Heart left ventricle (tissue), 16 donors: ENCODE results near the gene SKIC3. TPM values are rescaled to one million over a fixed set of nuclear protein-coding genes. Genes with fewer than 3 reads are reported as not detected.

ENCODE experiments used
- ATAC-seq, 4 donors: fragments of 200-7000 bp; cut with Tn5 transposase; one replicate each; pipeline ENCODE4 v1.9.1; 2020 to 2022; ENCODE audit warnings: moderate library complexity in 4 of 4, mild to moderate bottlenecking in 3 of 4, moderate number of reproducible peaks in 1 of 4
- DNase-seq, 5 donors: peaks; one replicate each; pipeline ENCODE4 v3.0.0-alpha.2; 2020
- H3K27ac ChIP-seq, 12 donors: fragments of 200-600 bp; sonication (generic) in 4 of 12; one replicate each; pipeline versions ENCODE4 v1.5.0 to v1.8.0; 2016 to 2022; ENCODE audit warnings: mild to moderate bottlenecking in 2 of 12
- H3K27me3 ChIP-seq, 9 donors: fragments of 200-600 bp; sonication (generic) in 2 of 9; one replicate each; pipeline versions ENCODE4 v1.5.1 to v1.8.0; 2016 to 2022; ENCODE audit warnings: mild to moderate bottlenecking in 3 of 9
- H3K36me3 ChIP-seq, 9 donors: fragments of 200-600 bp; sonication (generic) in 2 of 9; one replicate each; pipeline versions ENCODE4 v1.5.0 to v1.8.0; 2018 to 2022; ENCODE audit warnings: mild to moderate bottlenecking in 2 of 9
- H3K4me1 ChIP-seq, 12 donors: fragments of 200-600 bp; sonication (generic) in 4 of 12; one replicate each; pipeline versions ENCODE4 v1.5.0 to v1.8.0; 2016 to 2022; ENCODE audit warnings: mild to moderate bottlenecking in 3 of 12
- H3K4me3 ChIP-seq, 12 donors: fragments of 200-600 bp; sonication (generic) in 4 of 12; one replicate each; pipeline versions ENCODE4 v1.5.0 to v1.8.0; 2017 to 2022; ENCODE audit warnings: mild to moderate bottlenecking in 9 of 12, moderate library complexity in 4 of 12
- H3K9me3 ChIP-seq, 12 donors: fragments of 200-600 bp; sonication (generic) in 4 of 12; one replicate each; pipeline versions ENCODE4 v1.5.0 to v1.8.0; 2016 to 2022; ENCODE audit warnings: mild to moderate bottlenecking in 1 of 12
- POLR2A ChIP-seq, 2 donors: fragments of 450-650 bp; IDR thresholded peaks; one replicate each; pipeline ENCODE4 v1.6.1; 2017; ENCODE audit warnings: antibody characterized with exemption in 2 of 2, mild to moderate bottlenecking in 2 of 2, moderate library complexity in 2 of 2
- WGBS, 4 donors: extraction: QIAGEN DNeasy Blood & Tissue Kit in 2 of 4; methylation state at CpG; one replicate each; pipeline versions ENCODE4 v1.1.5 to v1.1.7; 2013 to 2018; 5-methylcytosine and 5-hydroxymethylcytosine counted together
- intact Hi-C, 10 donors: fragments of 100-400 bp; cut with DNase I; formaldehyde crosslinking; loops; one replicate each; pipeline versions ENCODE4 v1.11.1 to v1.14.2; 2022
- long read RNA-seq, 3 donors: library from polyadenylated mRNA; unstranded; transcript quantifications; one replicate each; pipeline ENCODE4 v2.0.0, GENCODE V29; 2020 to 2021
- polyA plus RNA-seq, 2 donors: library from polyadenylated mRNA; stranded (reverse); fragments of 200-250 nt; gene quantifications; one replicate each; pipeline ENCODE4 v1.2.3, GENCODE V29; 2013
- total RNA-seq, 9 donors: library from RNA; depleted of rRNA in 2 of 9; stranded (reverse); fragments of >200 nt in 2 of 9; fragmentation: NEBNext Ultra II Directional in 3 of 9; extraction: Animal tissue kit (Norgen Biotek cat#: 25700) in 3 of 9; gene quantifications; one replicate each; pipeline versions ENCODE4 v1.1.0 to v1.2.4, GENCODE V29; 2016 to 2023
- TF ChIP-seq, protein P1 (sequence below), 12 donors: fragments of 200-600 bp; sonication (generic) in 4 of 12; IDR thresholded peaks; one replicate each; pipeline versions ENCODE4 v1.5.0 to v1.8.0; 2018 to 2022; ENCODE audit warnings: antibody characterized with exemption in 12 of 12, mild to moderate bottlenecking in 5 of 12
- donor health status: ischemic (EF 13 %, LVEDD 7.1; RV severe dilation, severe dysfunction).
- donor health status: healthy with polysubstance abuse.
- donor health status: DM: no; HTN: yes; CAD: no.
- donor health status: DM: no; HTN: no; CAD: no.
- donor health status: ischemic (EF 25% LVEDD 6.9; RV normal size, moderate dysfunction).
- donor health status: ischemic (EF 25% LVEDD 5.7; RV mildly dilated, moderate dysfunction).
- donor health status: healthy.
- donor health status: DM: yes; HTN: yes; CAD: no.
- donor health status: ischemic (EF 35%, LVEDD 5.7; RV mildly dilated, moderate dysfunction).
- donor health status: nonischemic (EF 11% LVEDD 7.7; RV severe dilation, severe dysfunction).
- donor health status: DM: yes; HTN: yes; CAD: no.
- donor health status: PGD.
- donor health status: ischemic (EF 29% LVEDD 5.4; RV normal size, mild dysfunction).
- donor health status: nonischemic (EF 23%, LVEDD 6.1; RV moderate dilation, normal function).

Gene SKIC3
- 10 to 100 TPM; 40.3 to 80.2 (median 68.9) TPM for total RNA-seq
- polyA plus RNA-seq: 10 to 100 TPM; 12.9 to 27.9 TPM
- long read RNA-seq, donor 1, full-length matches to known transcripts: 18 of 57 reads
- long read RNA-seq, donor 1, partial matches to known transcripts: 35 of 57 reads
- long read RNA-seq, donor 1, other reads (novel, unspliced or antisense): 4 of 57 reads
- long read RNA-seq, donor 2, full-length matches to known transcripts: 7 of 45 reads
- long read RNA-seq, donor 2, partial matches to known transcripts: 33 of 45 reads
- long read RNA-seq, donor 2, other reads (novel, unspliced or antisense): 5 of 45 reads
- long read RNA-seq, donor 3, full-length matches to known transcripts: 13 of 36 reads
- long read RNA-seq, donor 3, partial matches to known transcripts: 21 of 36 reads
- long read RNA-seq, donor 3, other reads (novel, unspliced or antisense): 2 of 36 reads

DNA sequence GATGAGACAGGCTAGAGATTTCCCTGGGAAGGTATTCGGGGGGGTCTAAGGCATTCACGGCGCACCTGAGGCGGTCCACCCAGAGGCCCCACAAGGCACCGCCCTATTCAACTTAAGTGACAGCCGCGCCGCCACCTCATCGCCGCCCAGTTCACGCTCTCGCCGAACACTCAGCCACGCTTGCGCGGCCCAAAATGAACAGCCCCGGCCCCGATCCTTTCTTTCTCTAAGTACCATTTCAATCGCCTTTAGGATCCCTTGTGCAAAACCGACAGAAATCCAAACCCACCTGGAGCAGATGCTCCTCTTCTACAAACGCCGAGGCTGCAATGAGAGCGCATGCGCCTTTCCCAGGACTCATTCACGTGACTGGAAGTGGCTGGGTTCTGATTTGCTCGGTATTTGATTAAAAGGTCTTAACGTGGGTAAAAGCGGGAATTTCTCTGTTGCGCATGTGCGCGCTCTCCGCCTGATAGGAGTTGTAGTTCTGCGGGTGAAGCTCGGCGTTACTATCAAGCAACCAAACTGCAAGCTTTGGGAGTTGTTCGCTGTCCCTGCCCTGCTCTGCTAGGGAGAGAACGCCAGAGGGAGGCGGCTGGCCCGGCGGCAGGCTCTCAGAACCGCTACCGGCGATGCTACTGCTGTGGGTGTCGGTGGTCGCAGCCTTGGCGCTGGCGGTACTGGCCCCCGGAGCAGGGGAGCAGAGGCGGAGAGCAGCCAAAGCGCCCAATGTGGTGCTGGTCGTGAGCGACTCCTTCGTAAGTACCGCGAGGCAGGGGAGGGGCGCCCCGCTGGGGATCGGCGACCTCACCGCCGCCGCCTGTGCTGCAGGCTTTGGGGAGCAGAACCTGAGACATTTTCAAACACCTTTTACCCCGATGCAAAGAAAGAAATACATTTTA is at the start of gene SKIC3, which contains the start of gene ARSK:
SKIC3 (minus strand) TSS at position 331 of the 902 bp plus-strand sequence. CDS start 7,827 bp downstream, outside the sequence.
ARSK (plus strand) TSS at position 455 of the 902 bp plus-strand sequence; CDS start at position 633, 178 bp downstream.
- intact Hi-C loops: loop anchor here in 5 of 10 donors (2.0 to 10.0 kb wide), 4 partner anchors 66 to 1630 kb away; partner anchors contain the start of genes GPR150 (in 1 of the 5) and RIOK2 (in 1 of the 5)

DNA sequence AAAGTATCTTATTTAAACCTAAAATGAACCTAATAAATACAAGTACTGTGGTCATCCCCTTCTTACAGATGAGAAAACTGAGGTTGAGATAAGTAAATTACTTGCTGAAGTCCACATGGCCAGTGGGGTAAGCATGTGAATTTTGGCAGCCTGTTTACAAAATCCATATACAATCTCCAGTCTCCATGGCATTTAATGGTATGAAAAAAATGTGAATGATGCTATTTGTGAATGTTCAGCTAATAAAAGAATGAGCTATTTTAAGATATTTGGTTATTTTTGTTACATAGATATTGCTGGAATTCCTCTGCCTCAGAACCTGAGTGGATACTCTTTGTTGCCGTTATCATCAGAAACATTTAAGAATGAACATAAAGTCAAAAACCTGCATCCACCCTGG is 45.8 kb upstream of the SKIC3 start:
- no peak overlapping the region for H3K27ac ChIP-seq
- H3K4me1 ChIP-seq: peaks cover 0 to 16% (median 0%) of the 10 kb centered on the region in 12 donors
- no peak for DNase-seq
- H3K9me3 ChIP-seq: no peaks in the 10 kb centered on the region
- no peak overlapping the region for H3K4me3 ChIP-seq
- intact Hi-C loops: no loop called here
- ATAC-seq: no peak
- peaks cover 0 to 21% (median 3%) of the 10 kb centered on the region in 9 donors for H3K36me3 ChIP-seq
- TF ChIP-seq, protein P1, sequence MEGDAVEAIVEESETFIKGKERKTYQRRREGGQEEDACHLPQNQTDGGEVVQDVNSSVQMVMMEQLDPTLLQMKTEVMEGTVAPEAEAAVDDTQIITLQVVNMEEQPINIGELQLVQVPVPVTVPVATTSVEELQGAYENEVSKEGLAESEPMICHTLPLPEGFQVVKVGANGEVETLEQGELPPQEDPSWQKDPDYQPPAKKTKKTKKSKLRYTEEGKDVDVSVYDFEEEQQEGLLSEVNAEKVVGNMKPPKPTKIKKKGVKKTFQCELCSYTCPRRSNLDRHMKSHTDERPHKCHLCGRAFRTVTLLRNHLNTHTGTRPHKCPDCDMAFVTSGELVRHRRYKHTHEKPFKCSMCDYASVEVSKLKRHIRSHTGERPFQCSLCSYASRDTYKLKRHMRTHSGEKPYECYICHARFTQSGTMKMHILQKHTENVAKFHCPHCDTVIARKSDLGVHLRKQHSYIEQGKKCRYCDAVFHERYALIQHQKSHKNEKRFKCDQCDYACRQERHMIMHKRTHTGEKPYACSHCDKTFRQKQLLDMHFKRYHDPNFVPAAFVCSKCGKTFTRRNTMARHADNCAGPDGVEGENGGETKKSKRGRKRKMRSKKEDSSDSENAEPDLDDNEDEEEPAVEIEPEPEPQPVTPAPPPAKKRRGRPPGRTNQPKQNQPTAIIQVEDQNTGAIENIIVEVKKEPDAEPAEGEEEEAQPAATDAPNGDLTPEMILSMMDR (IDR thresholded peaks at IDR 0.05): no peak
- no peak for TF ChIP-seq POLR2A (IDR thresholded peaks at IDR 0.05)
- WGBS, 4 donors: 47 to 55% (median 50%) methylated on average over 1 of the region's 1 CpG
- no peaks in the 10 kb centered on the region for H3K27me3 ChIP-seq

More for the DNA sequence above, at the start of gene SKIC3, which contains the start of gene ARSK:
- peak within 1 kb of the TSS; percentile 29 to 94 (median 84) for H3K27ac ChIP-seq
- peak; percentile 93 to 96 (median 95) for DNase-seq
- ATAC-seq: peak; percentile 97 to 98 (median 98)
- peaks cover 0 to 18% (median 9%) of the 10 kb centered on the region in 9 donors for H3K36me3 ChIP-seq
- peaks cover 3 to 26% (median 14%) of the 10 kb centered on the region in 12 donors for H3K4me1 ChIP-seq
- no peaks in the 10 kb centered on the region for H3K9me3 ChIP-seq
- peak within 1 kb of the TSS; percentile 56 to 92 (median 86) for H3K4me3 ChIP-seq
- no peaks in the 10 kb centered on the region for H3K27me3 ChIP-seq
- peak in 1 of 2 donors; percentile 87 for TF ChIP-seq POLR2A (IDR thresholded peaks at IDR 0.05)
- TF ChIP-seq, protein P1 (IDR thresholded peaks at IDR 0.05): peak in 10 of 12 donors; percentile 10 to 64 (median 39)
- WGBS, 4 donors: 0 to 1% (median 0%) methylated on average over 61 to 63 of the region's 63 CpGs

DNA sequence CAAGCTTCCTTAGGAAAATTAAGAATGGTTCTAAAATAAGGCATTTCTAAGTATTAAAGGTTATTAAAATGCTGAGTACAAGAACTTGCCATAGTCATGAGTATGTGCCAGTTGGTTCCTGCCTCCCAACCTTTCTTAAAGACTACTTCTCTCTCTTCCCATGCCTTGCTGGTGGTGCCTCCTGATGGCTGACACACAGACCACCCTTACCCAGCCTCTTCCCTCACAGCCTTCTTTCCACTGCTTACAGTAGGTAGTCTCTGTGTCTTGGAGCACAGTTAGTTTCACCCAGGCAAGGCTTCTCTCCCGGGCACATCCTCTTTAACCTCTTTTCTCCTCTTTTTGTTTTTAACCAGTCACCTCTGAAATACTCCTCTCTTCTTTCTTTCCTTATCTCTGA is 44.5 kb upstream of the SKIC3 start:
- Histone ChIP-seq H3K27ac (no peak overlapping the region), H3K4me1 (peaks cover 0 to 16% (median 0%) of the 10 kb centered on the region in 12 donors), H3K27me3 (no peaks in the 10 kb centered on the region), H3K9me3 (no peaks in the 10 kb centered on the region), H3K36me3 (peaks cover 0 to 21% (median 3%) of the 10 kb centered on the region in 9 donors), H3K4me3 (no peak overlapping the region)
- TF ChIP-seq POLR2A (IDR thresholded peaks at IDR 0.05): no peak
- TF ChIP-seq, protein P1 (IDR thresholded peaks at IDR 0.05): no peak
- DNase-seq (no peak), ATAC-seq (no peak)
- WGBS, 4 donors: 82 to 92% (median 90%) methylated on average over 1 of the region's 1 CpG
- intact Hi-C loops: no loop called here
